MCF 10A (cell line): ENCODE data around the gene RPL22. TPM values are rescaled to one million over a fixed set of nuclear protein-coding genes. Genes with fewer than 3 reads are reported as not detected.

Source experiments
- BruUV-seq: library from RNA; stranded (reverse); fragments of 400-500 nt; replicated peaks from 2 replicates; lab custom pipeline; 2021; lab: Mats Ljungman, UMichigan
- CTCF ChIA-PET: fragments of 300-600 bp; sonication (Branson Sonifier 250); formaldehyde crosslinking; extraction: SDS; loops from one replicate; lab custom pipeline; 2021; ENCODE audit warnings: antibody characterized with exemption, inconsistent platforms; lab: Yijun Ruan, JAX
- POLR2A ChIA-PET: fragments of 300-600, 350-650 bp; sonication (Branson Sonifier 250); formaldehyde crosslinking; extraction: SDS; loops from one replicate; lab custom pipeline; 2020; ENCODE audit warnings: antibody characterized with exemption, inconsistent platforms; lab: Yijun Ruan, JAX
- DNase-seq: peaks from one replicate; pipeline ENCODE4 v3.0.0-alpha.2; 2018; ENCODE audit not compliant: unreplicated experiment
- H3K27ac Mint-ChIP-seq: one replicate; pipeline ENCODE4 v1.8.0; 2022; ENCODE audit warnings: mild to moderate bottlenecking, low read depth, mixed read lengths; ENCODE audit not compliant: unreplicated experiment
- H3K27me3 Mint-ChIP-seq: one replicate; pipeline ENCODE4 v1.8.0; 2022; ENCODE audit warnings: mixed read lengths; ENCODE audit not compliant: insufficient read depth, unreplicated experiment
- H3K36me3 Mint-ChIP-seq: one replicate; pipeline ENCODE4 v1.8.0; 2022; ENCODE audit warnings: mild to moderate bottlenecking, moderate library complexity, mixed read lengths; ENCODE audit not compliant: insufficient read depth, unreplicated experiment
- H3K4me1 Mint-ChIP-seq: one replicate; pipeline ENCODE4 v1.8.0; 2022; ENCODE audit warnings: mixed read lengths; ENCODE audit not compliant: insufficient read depth, unreplicated experiment
- H3K4me3 Mint-ChIP-seq: one replicate; pipeline ENCODE4 v1.8.0; 2022; ENCODE audit warnings: mild to moderate bottlenecking, moderate library complexity, mixed read lengths; ENCODE audit not compliant: unreplicated experiment
- H3K9me3 Mint-ChIP-seq: one replicate; pipeline ENCODE4 v1.8.0; 2022; ENCODE audit warnings: mixed read lengths; ENCODE audit not compliant: unreplicated experiment
- CTCF ChIP-seq: fragments of 200-600 bp; IDR thresholded peaks from one replicate; pipeline ENCODE4 v1.8.0; 2022; ENCODE audit warnings: antibody characterized with exemption, mild to moderate bottlenecking; ENCODE audit not compliant: unreplicated experiment
- intact Hi-C: fragments of 100-400 bp; cut with micrococcal nuclease; formaldehyde crosslinking; loops from 2 replicates; pipeline ENCODE4 v1.14.1; 2022
- total RNA-seq: library from RNA; stranded (reverse); gene quantifications from 2 replicates; pipeline ENCODE4 v1.2.3, GENCODE V29; 2022

Gene RPL22
- total RNA-seq, 1 experiment from 2014 or later = 477 TPM

DNA sequence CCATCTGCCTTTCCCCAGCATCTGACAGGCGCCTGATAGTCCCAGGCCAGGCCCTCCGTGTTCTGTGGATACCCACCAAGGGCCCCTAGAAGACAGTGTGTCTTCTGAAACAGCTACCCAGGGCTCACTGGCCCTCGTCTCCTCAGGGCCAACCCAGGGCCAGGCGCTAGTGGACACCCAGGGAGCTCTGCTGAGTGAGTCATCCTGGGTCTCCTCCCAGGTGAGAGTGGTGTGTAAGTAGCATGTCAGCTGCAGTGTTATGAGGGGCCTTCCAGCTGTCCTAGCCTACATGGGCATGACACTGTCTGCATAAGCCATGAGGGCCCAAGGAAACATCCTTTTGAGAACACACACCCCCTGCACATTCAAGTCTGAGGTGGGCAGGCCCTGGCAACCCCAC lies 56.0 kb downstream of the RPL22 start:
- DNase-seq = peak; percentile 25
- Mint-ChIP-seq H3K27ac (no peak overlapping the region), H3K9me3 (no peaks in the 10 kb centered on the region), H3K27me3 (no peaks in the 10 kb centered on the region), H3K4me3 (no peak overlapping the region), H3K36me3 (no peaks in the 10 kb centered on the region), H3K4me1 (peaks cover 6% of the 10 kb centered on the region)
- ChIA-PET POLR2A (interaction anchor here (3.1 kb wide), 1 partner anchor 14 kb away, joined by 10 read pairs; no protein-coding TSS in a partner anchor), CTCF (no interaction called here)
- no TSS peak for BruUV-seq
- intact Hi-C loops = no loop called here
- no peak for TF ChIP-seq CTCF

DNA sequence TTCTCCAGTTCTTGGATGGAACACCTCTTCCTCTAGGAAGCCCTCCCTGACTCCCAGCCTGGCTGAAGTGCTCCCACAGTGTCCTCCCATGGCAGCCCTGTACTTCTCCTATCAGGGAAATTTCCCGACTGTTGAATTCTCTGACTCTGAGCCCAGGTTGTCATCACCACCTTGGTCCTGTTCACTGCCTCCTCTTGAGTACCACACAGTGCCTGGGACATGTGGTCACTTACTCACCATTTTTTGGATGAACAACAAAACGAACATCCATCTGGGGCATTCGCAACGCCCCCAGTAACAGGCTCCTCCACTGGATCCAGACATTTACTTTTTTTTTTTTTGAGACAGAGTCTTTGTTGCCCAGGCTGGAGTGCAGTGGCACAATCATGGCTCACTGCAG lies 56.7 kb downstream of the RPL22 start:
- ChIA-PET POLR2A (no interaction called here), CTCF (no interaction called here)
- no peak for TF ChIP-seq CTCF
- intact Hi-C loops = no loop called here
- Mint-ChIP-seq H3K36me3 (no peaks in the 10 kb centered on the region), H3K27me3 (no peaks in the 10 kb centered on the region), H3K27ac (no peak overlapping the region), H3K4me1 (peaks cover 6% of the 10 kb centered on the region), H3K9me3 (no peaks in the 10 kb centered on the region), H3K4me3 (no peak overlapping the region)
- DNase-seq = no peak
- BruUV-seq = no TSS peak

GRCh38 chr1:6142036-6142621 lies 57.3 kb downstream of the RPL22 start:
- ChIA-PET POLR2A (no interaction called here), CTCF (no interaction called here)
- H3K4me3 Mint-ChIP-seq = no peak overlapping the region
- no peak for DNase-seq
- H3K27me3 Mint-ChIP-seq = no peaks in the 10 kb centered on the region
- no peak overlapping the region for H3K27ac Mint-ChIP-seq
- H3K4me1 Mint-ChIP-seq = peaks cover 6% of the 10 kb centered on the region
- intact Hi-C loops = no loop called here
- H3K9me3 Mint-ChIP-seq = no peaks in the 10 kb centered on the region
- TF ChIP-seq CTCF = no peak
- H3K36me3 Mint-ChIP-seq = no peaks in the 10 kb centered on the region
- no TSS peak for BruUV-seq

GRCh38 chr1:6141592-6141991 lies 57.8 kb downstream of the RPL22 start:
- POLR2A ChIA-PET = interaction anchor here (0.6 kb wide), 1 partner anchor 10 kb away, joined by 3 read pairs; no protein-coding TSS in a partner anchor
- BruUV-seq = no TSS peak

More at GRCh38 chr1:6141592-6141991, 57.8 kb downstream of the RPL22 start:
- Mint-ChIP-seq H3K9me3 (no peaks in the 10 kb centered on the region), H3K27ac (no peak overlapping the region), H3K4me1 (peaks cover 6% of the 10 kb centered on the region), H3K36me3 (no peaks in the 10 kb centered on the region), H3K27me3 (no peaks in the 10 kb centered on the region), H3K4me3 (no peak overlapping the region)
- TF ChIP-seq CTCF = no peak
- CTCF ChIA-PET = interaction anchor here (0.6 kb wide), 1 partner anchor 157 kb away, joined by 5 read pairs; no protein-coding TSS in a partner anchor
- intact Hi-C loops = no loop called here
- peak; percentile 36 for DNase-seq
